Epithelial cell of proximal tubule (primary cell): ENCODE measurements around the gene ACOT8. TPM values are rescaled to one million over a fixed set of nuclear protein-coding genes. Genes with fewer than 3 reads are reported as not detected.
"Not testable (repeated sequence)": the region's sequence is repeated elsewhere in the genome, so short reads cannot be mapped to it uniquely, and the experiment has no call there.

Experiments used
- DNase-seq: peaks from one replicate; pipeline ENCODE4 v3.0.0-alpha.2; 2011; ENCODE audit warnings: low read depth
- H3K4me3 ChIP-seq: 2 replicates; pipeline ENCODE4 v1.5.1; 2011; ENCODE audit warnings: low read depth, mild to moderate bottlenecking, low read length
- CTCF ChIP-seq: conservative IDR thresholded peaks from 2 replicates; pipeline ENCODE4 v1.5.1; 2012; ENCODE audit warnings: low read depth, mild to moderate bottlenecking, low read length
- total RNA-seq: library from RNA; depleted of rRNA; stranded (reverse); fragments of >200 nt; gene quantifications from 2 replicates; pipeline ENCODE4 v1.2.3, GENCODE V29; 2015

ACOT8 gene
- 29.1 and 33.0 TPM in 2 replicates for total RNA-seq

- TF ChIP-seq CTCF = no peak
- peak; percentile 100 for DNase-seq
- H3K4me3 ChIP-seq = peak within 1 kb of the TSS; percentile 91
These were observed at the start of gene ACOT8, which contains the start of gene ZSWIM3 for GRCh38 chr20:45857114-45857881. TSS of gene ACOT8 (minus strand) at chr20:45857392. CDS start at chr20:45857315, 77 bp downstream. TSS of gene ZSWIM3 (plus strand) at chr20:45857614. CDS start at chr20:45857826, 212 bp downstream.

- no peak for DNase-seq
- TF ChIP-seq CTCF = no peak
- no peak overlapping the region for H3K4me3 ChIP-seq
These were observed 48.4 kb upstream of the ACOT8 start for GRCh38 chr20:45905505-45906079.

GRCh38 chr20:45904583-45905504 is 47.7 kb upstream of the ACOT8 start:
- no peak for DNase-seq
- no peak overlapping the region for H3K4me3 ChIP-seq
- TF ChIP-seq CTCF = no peak

GRCh38 chr20:45902199-45902701 is 45.1 kb upstream of the ACOT8 start:
- no peak overlapping the region for H3K4me3 ChIP-seq
- DNase-seq = no peak
- no peak for TF ChIP-seq CTCF

GRCh38 chr20:45901332-45901731 is 44.1 kb upstream of the ACOT8 start:
- H3K4me3 ChIP-seq, DNase-seq: not testable (repeated sequence)

GRCh38 chr20:45899046-45899835 is 42.0 kb upstream of the ACOT8 start:
- H3K4me3 ChIP-seq = no peak overlapping the region
- TF ChIP-seq CTCF = no peak
- DNase-seq = no peak
